ENCODE measurements around the gene ISCU. TPM values are rescaled to one million over a fixed set of nuclear protein-coding genes. Genes with fewer than 3 reads are reported as not detected.

ISCU gene
- total and polyA plus RNA-seq, 9 of the 15 experiments (the other 6 are each of a cell fraction or from before 2014, with no cell fraction given) = 15.9 to 92.5 (median 77.3) TPM

- no peak for TF ChIP-seq MLX (CRISPR knock-in tag; conservative IDR thresholded peaks at IDR 0.05)
- no peak for TF ChIP-seq CBX8 (IDR thresholded peaks at IDR 0.05; ENCODE audit: borderline replicate concordance, extremely low read depth, low read depth, low read length, poor library complexity, severe bottlenecking)
- TF ChIP-seq FOXO4 (CRISPR knock-in tag; IDR thresholded peaks at IDR 0.05) = no peak
- no peak for TF ChIP-seq HNRNPL (IDR thresholded peaks at IDR 0.05; ENCODE audit: low read depth, low read length)
- TF ChIP-seq PTRF (tag; IDR thresholded peaks at IDR 0.05) = no peak
- peak; percentile 82 to 99 (median 97) for TF ChIP-seq YY1 (IDR thresholded peaks at IDR 0.05; ENCODE audit: borderline replicate concordance in 1 of 3, control insufficient read depth in 1 of 3, extremely low read depth in 1 of 3, insufficient read depth in 3 of 3, insufficient read length in 1 of 3, insufficient replicate concordance in 2 of 3, low read depth in 1 of 3, low read length in 2 of 3)
- no peak for TF ChIP-seq IRF2 (CRISPR knock-in tag; IDR thresholded peaks at IDR 0.05)
- TF ChIP-seq PML (IDR thresholded peaks at IDR 0.05; ENCODE audit: low read length) = no peak
- TF ChIP-seq FOXM1 (IDR thresholded peaks at IDR 0.05; ENCODE audit: low read depth) = no peak
- no peak for TF ChIP-seq FOXM1 (CRISPR knock-in tag; IDR thresholded peaks at IDR 0.05; ENCODE audit: low read depth)
- TF ChIP-seq ZNF778 (CRISPR knock-in tag; IDR thresholded peaks at IDR 0.05) = no peak
- TF ChIP-seq KAT8 (IDR thresholded peaks at IDR 0.05; ENCODE audit: low read depth) = no peak
- TF ChIP-seq KLF10 (CRISPR knock-in tag; IDR thresholded peaks at IDR 0.05) = no peak
- TF ChIP-seq ZBED1 (IDR thresholded peaks at IDR 0.05) = no peak
- TF ChIP-seq HLTF (IDR thresholded peaks at IDR 0.05) = no peak
- TF ChIP-seq HOMEZ (CRISPR knock-in tag; IDR thresholded peaks at IDR 0.05) = no peak
- TF ChIP-seq LCOR (CRISPR knock-in tag; IDR thresholded peaks at IDR 0.05) = no peak; the same call in 1 of the 2 replicates
- peak in 1 of 2 experiments; percentile 66; a peak in 1 of 4 replicates for TF ChIP-seq TBL1XR1 (IDR thresholded peaks at IDR 0.05; ENCODE audit: low read length in 2 of 2)
- TF ChIP-seq SRSF3 (IDR thresholded peaks at IDR 0.05; ENCODE audit: insufficient read depth, low read length) = no peak
- no peak for TF ChIP-seq ZBTB43 (CRISPR knock-in tag; IDR thresholded peaks at IDR 0.05)
- no peak for TF ChIP-seq ZNF707 (CRISPR knock-in tag; conservative IDR thresholded peaks at IDR 0.05)
- TF ChIP-seq LEF1 (IDR thresholded peaks at IDR 0.05) = no peak
Measured at GRCh38 chr12:108562348-108563135, at the start of gene ISCU (continued).
